Measurements from ENCODE around the gene LRRC10.

LRRC10 gene

GRCh38 chr12:69627501-69627900 lies 16.8 kb upstream of the LRRC10 start:
- TF ChIP-seq EZH2 (IDR thresholded peaks at IDR 0.05) (no peak), FOXP2 (optimal IDR thresholded peaks at IDR 0.05; ENCODE audit: control extremely low read depth, extremely low read length, insufficient read depth) (no peak), POLR2AphosphoS5 (IDR thresholded peaks at IDR 0.05; ENCODE audit: borderline replicate concordance, low read depth, low read length) (no peak)
- Histone ChIP-seq H3K27ac (no peak overlapping the region), H3K4me3 (no peak overlapping the region), H3K9me3 (ENCODE audit: low read depth, low read length) (no peaks in the 10 kb centered on the region), H3K9ac (ENCODE audit: insufficient read length) (no peak overlapping the region), H3K36me3 (ENCODE audit: insufficient read depth, low read length) (no peaks in the 10 kb centered on the region)
- no peak for DNase-seq (ENCODE audit: low read depth, low spot score)

DNA sequence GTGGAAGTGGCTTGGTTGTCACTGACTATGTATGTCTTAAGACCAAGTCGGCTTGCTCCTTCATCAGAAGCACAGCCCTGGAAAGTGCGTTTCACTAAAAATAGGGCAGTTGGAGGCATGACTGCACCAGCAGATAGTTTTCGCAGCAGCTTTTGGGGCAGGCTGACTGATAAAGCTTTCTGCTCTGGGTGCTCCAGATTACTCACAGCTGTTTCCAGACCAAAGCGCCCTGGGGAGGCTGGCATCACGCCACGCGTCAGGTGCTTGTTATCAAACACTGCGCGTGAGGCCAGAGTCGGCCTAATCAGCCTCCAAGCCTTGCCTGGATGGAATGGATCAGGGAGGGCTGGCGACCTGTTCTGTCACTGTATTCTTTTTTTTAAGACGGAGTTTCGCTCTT lies 13.3 kb upstream of the LRRC10 start:
- no peak for DNase-seq (ENCODE audit: low read depth, low spot score)
- Histone ChIP-seq H3K9ac (ENCODE audit: insufficient read length) (no peak overlapping the region), H3K4me3 (no peak overlapping the region), H3K27ac (no peak overlapping the region), H3K9me3 (ENCODE audit: low read depth, low read length) (no peaks in the 10 kb centered on the region), H3K36me3 (ENCODE audit: insufficient read depth, low read length) (no peaks in the 10 kb centered on the region)
- TF ChIP-seq POLR2AphosphoS5 (IDR thresholded peaks at IDR 0.05; ENCODE audit: borderline replicate concordance, low read depth, low read length) (no peak), EZH2 (IDR thresholded peaks at IDR 0.05) (no peak), FOXP2 (optimal IDR thresholded peaks at IDR 0.05; ENCODE audit: control extremely low read depth, extremely low read length, insufficient read depth) (no peak)

DNA sequence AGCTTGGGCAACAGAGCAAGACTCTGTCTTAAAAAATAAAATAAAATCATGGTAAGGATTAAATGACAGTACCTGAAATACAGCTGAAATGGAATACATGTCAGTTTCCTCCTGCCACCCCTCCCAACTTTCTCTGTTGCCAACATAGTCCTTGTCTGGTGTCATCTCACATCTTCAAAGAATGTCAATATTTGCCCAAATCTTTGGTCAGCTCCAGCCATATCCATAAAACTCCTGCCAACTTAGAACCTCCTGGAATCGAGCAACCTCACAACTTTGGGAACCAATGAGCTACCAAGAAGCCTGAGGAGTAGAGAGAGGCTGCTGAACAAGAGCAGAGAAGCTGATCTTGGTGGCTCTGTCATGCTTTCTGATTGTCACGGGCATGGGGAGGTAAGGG lies 10.8 kb upstream of the LRRC10 start:
- TF ChIP-seq EZH2 (IDR thresholded peaks at IDR 0.05) = no peak
- TF ChIP-seq FOXP2 (optimal IDR thresholded peaks at IDR 0.05; ENCODE audit: control extremely low read depth, extremely low read length, insufficient read depth) = no peak
- TF ChIP-seq POLR2AphosphoS5 (IDR thresholded peaks at IDR 0.05; ENCODE audit: borderline replicate concordance, low read depth, low read length) = no peak
- Histone ChIP-seq H3K9me3 (ENCODE audit: low read depth, low read length) (no peaks in the 10 kb centered on the region), H3K4me3 (no peak overlapping the region), H3K36me3 (ENCODE audit: insufficient read depth, low read length) (no peaks in the 10 kb centered on the region), H3K9ac (ENCODE audit: insufficient read length) (no peak overlapping the region), H3K27ac (no peak overlapping the region)
- no peak for DNase-seq (ENCODE audit: low read depth, low spot score)

DNA sequence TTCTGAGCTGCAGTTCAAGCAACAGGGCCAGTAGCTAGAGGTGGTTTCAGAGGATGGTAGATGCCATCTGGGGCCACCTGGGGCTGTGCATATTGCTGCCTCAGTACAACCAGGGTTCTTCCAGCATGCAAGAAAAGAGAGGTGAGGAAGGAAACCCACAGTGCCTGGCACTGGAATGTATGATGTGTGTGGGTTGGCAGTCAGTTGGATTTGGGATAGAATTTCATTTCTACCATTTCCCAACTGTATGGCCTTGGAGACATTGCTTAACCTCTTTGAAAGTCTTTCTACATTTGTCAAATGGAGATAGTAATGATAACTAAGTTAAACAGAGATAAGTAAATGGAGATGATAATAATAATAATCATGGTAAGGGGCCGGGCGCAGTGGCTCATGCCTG lies 10.2 kb upstream of the LRRC10 start:
- Histone ChIP-seq H3K27ac (no peak overlapping the region), H3K4me3 (no peak overlapping the region), H3K9ac (ENCODE audit: insufficient read length) (no peak overlapping the region), H3K36me3 (ENCODE audit: insufficient read depth, low read length) (no peaks in the 10 kb centered on the region), H3K9me3 (ENCODE audit: low read depth, low read length) (no peaks in the 10 kb centered on the region)
- DNase-seq (ENCODE audit: low read depth, low spot score) = no peak
- TF ChIP-seq FOXP2 (optimal IDR thresholded peaks at IDR 0.05; ENCODE audit: control extremely low read depth, extremely low read length, insufficient read depth) (no peak), POLR2AphosphoS5 (IDR thresholded peaks at IDR 0.05; ENCODE audit: borderline replicate concordance, low read depth, low read length) (no peak), EZH2 (IDR thresholded peaks at IDR 0.05) (no peak)

DNA sequence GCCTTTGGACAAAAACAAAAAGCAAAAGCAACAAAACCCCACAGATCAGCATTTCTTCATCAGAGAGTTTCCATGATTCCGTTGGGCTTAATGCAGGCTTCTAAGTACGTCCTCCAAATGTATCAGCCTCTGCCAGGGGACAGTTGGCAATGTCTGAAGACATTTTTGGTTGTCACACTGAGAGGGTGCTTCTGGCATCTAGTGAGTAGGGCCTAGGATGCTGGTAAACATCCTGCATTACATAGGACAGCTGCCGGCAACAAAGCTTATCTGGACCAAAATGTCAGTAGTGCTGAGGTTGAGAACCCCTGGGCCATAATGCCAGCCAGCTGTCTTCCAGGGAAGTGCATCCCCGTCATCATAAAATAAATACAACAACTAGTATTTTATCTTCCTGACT lies 9.4 kb upstream of the LRRC10 start:
- Histone ChIP-seq H3K27ac (no peak overlapping the region; the same call in 1 of the 2 replicates), H3K9ac (ENCODE audit: insufficient read length) (no peak overlapping the region), H3K4me3 (no peak overlapping the region), H3K36me3 (ENCODE audit: insufficient read depth, low read length) (no peaks in the 10 kb centered on the region), H3K9me3 (ENCODE audit: low read depth, low read length) (no peaks in the 10 kb centered on the region)
- DNase-seq (ENCODE audit: low read depth, low spot score) = no peak
- no peak for TF ChIP-seq FOXP2 (optimal IDR thresholded peaks at IDR 0.05; ENCODE audit: control extremely low read depth, extremely low read length, insufficient read depth)
- TF ChIP-seq POLR2AphosphoS5 (IDR thresholded peaks at IDR 0.05; ENCODE audit: borderline replicate concordance, low read depth, low read length) = no peak
- TF ChIP-seq EZH2 (IDR thresholded peaks at IDR 0.05) = no peak

DNA sequence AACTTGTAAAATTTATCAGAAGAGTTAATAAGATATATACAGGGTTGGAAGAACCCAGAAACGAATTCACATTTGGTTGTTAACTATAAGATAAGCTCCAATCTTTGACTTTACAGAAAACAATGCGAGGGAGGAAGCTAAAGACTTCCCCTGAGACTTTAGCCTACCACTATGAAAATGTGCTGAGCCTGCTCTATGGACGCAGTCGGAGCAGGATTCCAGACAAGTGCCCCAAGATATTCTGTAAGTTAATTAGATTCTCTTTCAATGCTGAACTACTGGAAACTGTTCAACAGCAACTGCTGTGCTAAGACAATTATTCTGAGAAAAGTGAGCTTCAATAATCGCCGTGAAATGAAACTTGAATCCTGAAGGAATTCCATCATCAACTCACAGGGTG lies 8.3 kb upstream of the LRRC10 start:
- TF ChIP-seq FOXP2 (optimal IDR thresholded peaks at IDR 0.05; ENCODE audit: control extremely low read depth, extremely low read length, insufficient read depth) (peak; percentile 35), POLR2AphosphoS5 (IDR thresholded peaks at IDR 0.05; ENCODE audit: borderline replicate concordance, low read depth, low read length) (peak; percentile 65; the same call in 1 of the 2 replicates), EZH2 (IDR thresholded peaks at IDR 0.05) (no peak)
- peak overlapping the region; percentile 57 for H3K27ac ChIP-seq
- H3K36me3 ChIP-seq (ENCODE audit: insufficient read depth, low read length) = no peaks in the 10 kb centered on the region
- H3K9ac ChIP-seq (ENCODE audit: insufficient read length) = no peak overlapping the region
- DNase-seq (ENCODE audit: low read depth, low spot score) = peak; percentile 81
- no peaks in the 10 kb centered on the region for H3K9me3 ChIP-seq (ENCODE audit: low read depth, low read length)
- H3K4me3 ChIP-seq = peak overlapping the region; percentile 17

GRCh38 chr12:69616025-69616424 lies 5.3 kb upstream of the LRRC10 start:
- no peaks in the 10 kb centered on the region for H3K36me3 ChIP-seq (ENCODE audit: insufficient read depth, low read length)
- no peaks in the 10 kb centered on the region for H3K9me3 ChIP-seq (ENCODE audit: low read depth, low read length)
- no peak overlapping the region for H3K4me3 ChIP-seq
- TF ChIP-seq POLR2AphosphoS5 (IDR thresholded peaks at IDR 0.05; ENCODE audit: borderline replicate concordance, low read depth, low read length) (no peak), FOXP2 (optimal IDR thresholded peaks at IDR 0.05; ENCODE audit: control extremely low read depth, extremely low read length, insufficient read depth) (no peak), EZH2 (IDR thresholded peaks at IDR 0.05) (no peak)
- no peak overlapping the region for H3K9ac ChIP-seq (ENCODE audit: insufficient read length)
- H3K27ac ChIP-seq = no peak overlapping the region
- DNase-seq (ENCODE audit: low read depth, low spot score) = no peak

DNA sequence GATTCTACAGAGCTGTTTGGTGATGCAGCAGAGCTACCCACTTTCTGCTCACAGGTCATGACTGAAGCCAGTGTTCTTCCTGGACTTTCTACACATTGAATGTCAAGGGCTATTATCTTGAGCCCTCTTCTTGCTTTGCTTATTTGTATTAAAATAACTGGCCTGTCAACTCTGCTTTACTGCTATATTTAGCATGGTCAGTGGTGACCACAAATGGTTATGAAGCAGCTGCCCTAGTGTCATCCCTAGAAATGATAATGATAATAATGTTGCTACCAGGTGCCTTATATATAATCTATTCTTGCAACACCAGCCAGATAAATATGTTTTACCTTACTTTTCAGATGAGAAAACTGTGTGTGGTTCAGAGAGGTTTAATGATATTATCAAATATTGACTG lies 2.6 kb upstream of the LRRC10 start:
- no peaks in the 10 kb centered on the region for H3K9me3 ChIP-seq (ENCODE audit: low read depth, low read length)
- TF ChIP-seq POLR2AphosphoS5 (IDR thresholded peaks at IDR 0.05; ENCODE audit: borderline replicate concordance, low read depth, low read length) (no peak), FOXP2 (optimal IDR thresholded peaks at IDR 0.05; ENCODE audit: control extremely low read depth, extremely low read length, insufficient read depth) (no peak), EZH2 (IDR thresholded peaks at IDR 0.05) (no peak)
- no peak for DNase-seq (ENCODE audit: low read depth, low spot score)
- no peaks in the 10 kb centered on the region for H3K36me3 ChIP-seq (ENCODE audit: insufficient read depth, low read length)
- H3K9ac ChIP-seq (ENCODE audit: insufficient read length) = no peak overlapping the region
- H3K4me3 ChIP-seq = no peak overlapping the region
- no peak overlapping the region for H3K27ac ChIP-seq

DNA sequence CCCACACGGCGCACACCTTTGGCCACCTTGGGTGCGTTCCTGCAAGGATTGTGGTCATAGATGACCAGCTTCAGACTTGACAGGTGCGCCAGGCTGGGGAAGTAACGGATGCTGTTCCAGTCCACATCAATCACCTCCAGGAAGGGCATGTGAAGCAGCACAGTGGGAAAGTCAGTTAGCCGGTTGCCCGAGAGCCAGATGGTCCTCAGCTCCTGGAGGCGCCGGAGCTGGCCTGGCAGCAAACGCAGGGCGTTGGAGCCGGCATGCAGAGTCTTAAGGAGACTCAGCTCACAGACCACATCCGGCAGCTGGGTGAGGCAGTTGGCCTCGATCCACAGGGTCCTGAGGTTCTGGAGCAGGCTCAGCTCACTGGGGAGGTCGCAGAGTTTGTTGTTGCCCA lies 581 bp downstream of the LRRC10 start:
- H3K27ac ChIP-seq = no peak overlapping the region
- no peak overlapping the region for H3K4me3 ChIP-seq
- TF ChIP-seq FOXP2 (optimal IDR thresholded peaks at IDR 0.05; ENCODE audit: control extremely low read depth, extremely low read length, insufficient read depth) = no peak
- TF ChIP-seq POLR2AphosphoS5 (IDR thresholded peaks at IDR 0.05; ENCODE audit: borderline replicate concordance, low read depth, low read length) = no peak
- TF ChIP-seq EZH2 (IDR thresholded peaks at IDR 0.05) = no peak
- no peaks in the 10 kb centered on the region for H3K9me3 ChIP-seq (ENCODE audit: low read depth, low read length)
- no peak overlapping the region for H3K9ac ChIP-seq (ENCODE audit: insufficient read length)
- DNase-seq (ENCODE audit: low read depth, low spot score) = no peak
- H3K36me3 ChIP-seq (ENCODE audit: insufficient read depth, low read length) = no peaks in the 10 kb centered on the region
